WI38 (cell line): ENCODE data around the gene CST4.
"Not testable (repeated sequence)": the region's sequence is repeated elsewhere in the genome, so short reads cannot be mapped to it uniquely, and the experiment has no call there.

Experiments used
- H3K4me3 ChIP-seq: 2 replicates; pipeline ENCODE4 v1.5.1; 2011; ENCODE audit warnings: low read depth, mild to moderate bottlenecking, control low read depth, low read length
- TF ChIP-seq, protein P1 (sequence below): IDR thresholded peaks from 2 replicates; pipeline ENCODE4 v1.5.1; 2012; ENCODE audit warnings: low read depth, mild to moderate bottlenecking, control low read depth, low read length

Gene CST4

DNA sequence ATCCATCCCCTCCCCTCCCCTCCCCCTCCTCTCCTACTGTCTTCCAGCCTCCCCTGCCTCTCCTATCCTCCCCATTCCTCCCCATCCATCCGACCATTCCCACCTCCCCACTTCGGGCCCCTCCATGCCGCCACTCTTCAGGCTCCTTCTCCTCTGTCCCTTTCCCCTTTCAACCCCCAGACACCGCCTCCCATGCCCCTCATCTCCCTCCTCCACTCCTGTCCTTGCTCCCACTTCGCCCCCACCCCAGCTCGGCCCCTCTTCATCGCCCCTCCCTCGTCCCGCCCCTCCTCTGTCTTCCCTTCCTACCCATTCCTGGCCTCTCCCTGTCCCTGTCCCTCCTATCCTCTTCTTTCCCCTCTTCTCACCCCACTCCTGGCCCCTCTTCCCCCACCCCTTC lies 50.5 kb downstream of the CST4 start:
- H3K4me3 ChIP-seq = no peak overlapping the region
- TF ChIP-seq, protein P1, sequence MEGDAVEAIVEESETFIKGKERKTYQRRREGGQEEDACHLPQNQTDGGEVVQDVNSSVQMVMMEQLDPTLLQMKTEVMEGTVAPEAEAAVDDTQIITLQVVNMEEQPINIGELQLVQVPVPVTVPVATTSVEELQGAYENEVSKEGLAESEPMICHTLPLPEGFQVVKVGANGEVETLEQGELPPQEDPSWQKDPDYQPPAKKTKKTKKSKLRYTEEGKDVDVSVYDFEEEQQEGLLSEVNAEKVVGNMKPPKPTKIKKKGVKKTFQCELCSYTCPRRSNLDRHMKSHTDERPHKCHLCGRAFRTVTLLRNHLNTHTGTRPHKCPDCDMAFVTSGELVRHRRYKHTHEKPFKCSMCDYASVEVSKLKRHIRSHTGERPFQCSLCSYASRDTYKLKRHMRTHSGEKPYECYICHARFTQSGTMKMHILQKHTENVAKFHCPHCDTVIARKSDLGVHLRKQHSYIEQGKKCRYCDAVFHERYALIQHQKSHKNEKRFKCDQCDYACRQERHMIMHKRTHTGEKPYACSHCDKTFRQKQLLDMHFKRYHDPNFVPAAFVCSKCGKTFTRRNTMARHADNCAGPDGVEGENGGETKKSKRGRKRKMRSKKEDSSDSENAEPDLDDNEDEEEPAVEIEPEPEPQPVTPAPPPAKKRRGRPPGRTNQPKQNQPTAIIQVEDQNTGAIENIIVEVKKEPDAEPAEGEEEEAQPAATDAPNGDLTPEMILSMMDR = no peak

DNA sequence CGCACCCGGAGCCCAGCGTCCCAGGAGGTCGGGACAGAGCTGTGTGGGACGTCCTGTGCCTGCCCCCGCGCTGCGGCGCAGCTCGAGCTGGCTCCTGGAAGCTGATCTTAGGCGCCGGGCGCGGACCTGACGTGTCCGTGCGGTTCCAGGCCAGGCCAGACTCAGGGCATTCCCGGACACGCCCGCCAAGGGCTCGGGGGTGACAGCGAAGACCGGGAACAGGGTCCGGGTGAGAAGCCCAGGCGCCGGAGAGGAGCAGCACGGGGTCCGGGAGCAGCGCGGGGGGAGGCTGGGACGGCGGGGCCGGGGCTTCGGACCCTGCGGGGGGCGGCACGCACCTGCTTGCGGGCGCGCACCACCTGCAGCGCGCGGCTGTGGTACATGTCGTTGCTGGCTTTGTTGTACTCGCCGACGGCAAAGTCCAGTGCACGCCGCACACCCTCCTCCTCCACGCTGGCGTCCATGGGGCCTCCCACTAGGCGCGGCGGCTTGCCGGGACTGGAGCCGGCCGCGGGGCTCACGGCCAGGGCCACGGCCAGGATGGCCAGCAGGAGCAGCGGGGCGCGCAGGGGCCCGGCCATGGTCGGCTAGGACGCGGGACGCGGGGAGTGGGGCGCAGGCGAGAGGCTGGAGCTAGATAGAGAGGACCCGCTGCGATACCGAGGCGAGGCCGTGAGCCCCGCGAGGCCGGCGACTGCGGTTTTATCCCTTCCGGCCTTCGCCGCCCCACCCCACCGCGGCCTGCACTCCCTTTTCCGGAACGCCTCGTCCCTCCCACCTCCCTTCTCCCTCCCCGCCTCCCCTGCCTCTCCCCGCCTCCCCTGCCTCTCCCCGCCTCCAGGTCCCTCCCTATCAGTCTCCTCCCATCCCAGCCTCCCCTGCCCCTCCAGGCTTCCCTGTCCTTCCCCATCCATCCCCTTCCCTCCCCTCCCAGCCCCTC lies 51.3 kb downstream of the CST4 start, which contains the start of gene CST3:
TSS of gene CST3 (minus strand) at position 674 of the 940 bp plus-strand sequence. CDS start at position 581, 93 bp downstream.
- peak within 1 kb of the TSS; percentile 87 for H3K4me3 ChIP-seq
- TF ChIP-seq, protein P1 = no peak

DNA sequence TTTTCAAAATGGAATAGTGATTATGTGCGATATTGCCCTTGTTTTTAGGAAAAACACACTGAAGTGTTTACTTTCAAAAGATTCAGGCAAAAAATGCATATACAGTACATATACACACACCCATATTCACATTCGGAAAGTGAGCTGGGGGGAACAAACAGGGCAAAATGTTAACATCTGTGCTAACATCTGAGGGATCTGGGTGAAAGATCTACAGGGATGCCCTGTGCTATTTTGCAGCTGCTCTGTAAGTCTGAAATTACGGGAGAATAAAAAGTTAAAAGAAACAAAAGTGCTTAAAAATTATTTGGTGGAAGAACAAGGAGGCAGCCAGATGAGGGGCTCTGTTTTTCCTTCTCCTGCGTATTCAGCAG lies 51.9 kb downstream of the CST4 start:
- TF ChIP-seq, protein P1 = no peak
- peak overlapping the region; percentile 87 for H3K4me3 ChIP-seq

DNA sequence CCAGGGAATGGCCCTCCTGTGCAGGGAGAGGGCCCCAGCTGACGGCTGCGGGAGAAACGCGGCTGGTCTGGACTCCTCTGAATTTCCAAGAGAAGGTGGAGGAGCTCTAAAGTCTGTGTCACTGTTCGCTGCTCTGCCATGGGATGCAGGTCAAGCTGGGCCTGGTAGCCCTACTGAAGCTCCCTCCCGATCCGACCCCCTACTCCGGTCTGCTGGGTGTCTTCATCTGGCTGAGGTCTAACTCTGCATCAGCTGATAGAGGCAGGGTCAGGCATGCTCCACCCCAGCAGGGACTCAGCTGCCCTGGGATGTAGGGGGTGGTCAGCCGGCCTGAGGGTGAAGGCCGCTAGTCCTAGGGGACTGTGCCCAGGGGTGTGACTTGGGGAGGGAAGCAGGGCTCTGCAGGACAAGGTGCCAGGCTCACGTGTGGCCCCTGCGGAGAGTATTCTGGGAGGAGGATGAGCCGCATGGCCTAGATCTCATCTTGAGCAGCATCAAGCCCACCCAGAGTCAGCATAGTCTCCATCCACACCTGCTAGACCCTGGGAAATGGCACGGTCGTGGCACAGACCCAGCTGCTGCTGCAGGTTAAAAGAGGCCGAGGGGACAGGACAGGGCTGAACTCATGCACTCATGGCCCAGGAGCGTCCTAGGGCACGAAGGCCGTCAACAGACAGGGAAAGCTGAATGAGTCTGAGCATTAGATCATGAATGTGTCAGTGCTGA lies 52.5 kb downstream of the CST4 start:
- H3K4me3 ChIP-seq = peak overlapping the region; percentile 87
- TF ChIP-seq, protein P1 = no peak

DNA sequence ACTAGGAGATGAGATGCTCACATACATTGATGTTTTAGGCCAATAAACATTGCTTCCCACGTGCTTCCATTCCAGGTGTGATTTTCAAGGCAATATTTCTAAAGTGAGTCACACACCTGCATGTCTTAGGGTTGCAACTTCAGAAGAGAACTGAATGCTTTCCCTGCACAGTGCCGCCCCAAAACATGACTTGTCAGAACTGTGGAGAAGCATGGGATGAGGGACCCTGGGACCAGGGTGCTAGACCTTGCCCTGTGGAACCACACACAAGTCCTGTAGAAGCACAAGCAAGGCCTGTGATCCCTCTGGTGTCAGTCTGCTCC lies 53.1 kb downstream of the CST4 start:
- H3K4me3 ChIP-seq = not testable (repeated sequence)
